CD14-positive monocyte (primary cell): Measurements from ENCODE around the gene ZCCHC10. TPM values are rescaled to one million over a fixed set of nuclear protein-coding genes. Genes with fewer than 3 reads are reported as not detected.
"Not testable (repeated sequence)": the region's sequence is repeated elsewhere in the genome, so short reads cannot be mapped to it uniquely, and the experiment has no call there.

Source experiments
- DNase-seq, 3 donors: peaks; one replicate each; pipeline ENCODE4 v3.0.0-alpha.2; 2011 to 2022
- H2AFZ ChIP-seq: 2 replicates; pipeline ENCODE4 v1.6.0; 2012; ENCODE audit warnings: mild to moderate bottlenecking, low read depth, low read length, inconsistent platforms; ENCODE audit not compliant: insufficient read depth, poor library complexity, severe bottlenecking
- H3K27ac ChIP-seq, 2 donors: 1 replicate in 1 of 2; 2 replicates in 1 of 2; pipeline ENCODE4 v1.5.1; 2012 to 2013; ENCODE audit warnings: low read length in 2 of 2, control low read depth in 1 of 2, inconsistent platforms in 1 of 2, low read depth in 1 of 2, mild to moderate bottlenecking in 1 of 2
- H3K27me3 ChIP-seq, 2 donors: one replicate each; pipeline versions ENCODE4 v1.6.0 to v1.6.1; 2011 to 2013; ENCODE audit warnings: low read length in 2 of 2; ENCODE audit not compliant: control insufficient read depth in 2 of 2, insufficient read depth in 2 of 2
- H3K36me3 ChIP-seq, 2 donors: replicated peaks in 1 of 2; 1 replicate in 1 of 2; 2 replicates in 1 of 2; pipeline versions ENCODE4 v1.5.1 to v1.6.1; 2012 to 2013; ENCODE audit warnings: low read length in 2 of 2, control low read depth in 1 of 2, inconsistent platforms in 1 of 2, mild to moderate bottlenecking in 1 of 2; ENCODE audit not compliant: insufficient read depth in 2 of 2, control insufficient read depth in 1 of 2
- H3K4me1 ChIP-seq, 2 donors: 1 replicate in 1 of 2; 2 replicates in 1 of 2; pipeline versions ENCODE4 v1.5.1 to v1.6.1; 2012 to 2013; ENCODE audit warnings: low read length in 2 of 2, control low read depth in 1 of 2, inconsistent platforms in 1 of 2, mild to moderate bottlenecking in 1 of 2, moderate library complexity in 1 of 2; ENCODE audit not compliant: insufficient read depth in 2 of 2, control insufficient read depth in 1 of 2
- H3K4me2 ChIP-seq: replicated peaks from 2 replicates; pipeline ENCODE3; 2012; ENCODE audit warnings: low read length, moderate library complexity, mild to moderate bottlenecking; ENCODE audit not compliant: poor library complexity, severe bottlenecking; ENCODE audit errors: extremely low read depth
- H3K4me3 ChIP-seq, 3 experiments: fragments of 200-600 bp in 1 of 3; sonication (generic) in 1 of 3; replicated peaks in 1 of 3; 1 replicate in 2 of 3; 2 replicates in 1 of 3; pipeline ENCODE4 v1.5.1; 2011 to 2013; ENCODE audit warnings: low read length in 3 of 3, mild to moderate bottlenecking in 3 of 3, control low read depth in 2 of 3, low read depth in 2 of 3, inconsistent platforms in 1 of 3, moderate library complexity in 1 of 3
- H3K79me2 ChIP-seq: 2 replicates; pipeline ENCODE4 v1.6.0; 2012; ENCODE audit warnings: mild to moderate bottlenecking, control low read depth, inconsistent platforms, low read length, moderate library complexity; ENCODE audit not compliant: insufficient read depth
- H3K9ac ChIP-seq: 2 replicates; pipeline ENCODE4 v1.6.0; 2017; ENCODE audit warnings: low read length, mild to moderate bottlenecking; ENCODE audit not compliant: insufficient read depth, poor library complexity, severe bottlenecking
- H3K9me3 ChIP-seq, 2 donors: replicated peaks in 1 of 2; 1 replicate in 1 of 2; 2 replicates in 1 of 2; pipeline versions ENCODE4 v1.5.1 to v1.6.1; 2012 to 2013; ENCODE audit warnings: low read length in 2 of 2, control low read depth in 1 of 2; ENCODE audit not compliant: control insufficient read depth in 1 of 2, insufficient read depth in 1 of 2
- H4K20me1 ChIP-seq: 2 replicates; pipeline ENCODE4 v1.6.0; 2012; ENCODE audit warnings: mild to moderate bottlenecking, low read length, control low read depth, moderate library complexity; ENCODE audit not compliant: insufficient read depth
- H3K27ac Mint-ChIP-seq, 7 donors: one replicate each; pipeline ENCODE4 v1.8.0; 2020; ENCODE audit warnings: mild to moderate bottlenecking in 7 of 7, mixed read lengths in 7 of 7, moderate library complexity in 6 of 7, inconsistent platforms in 2 of 7
- H3K27me3 Mint-ChIP-seq, 3 donors: one replicate each; pipeline ENCODE4 v1.8.0; 2021 to 2022; ENCODE audit warnings: low read depth in 3 of 3, mild to moderate bottlenecking in 3 of 3, mixed read lengths in 3 of 3, moderate library complexity in 3 of 3, inconsistent platforms in 1 of 3
- H3K36me3 Mint-ChIP-seq, 2 donors: one replicate each; pipeline ENCODE4 v1.8.0; 2020; ENCODE audit warnings: mixed read lengths in 2 of 2, inconsistent platforms in 1 of 2, mild to moderate bottlenecking in 1 of 2
- H3K4me1 Mint-ChIP-seq: one replicate; pipeline ENCODE4 v1.8.0; 2020; ENCODE audit warnings: mild to moderate bottlenecking, mixed read lengths
- H3K4me3 Mint-ChIP-seq, 2 donors: one replicate each; pipeline ENCODE4 v1.8.0; 2020; ENCODE audit warnings: mild to moderate bottlenecking in 2 of 2, mixed read lengths in 2 of 2, moderate library complexity in 1 of 2
- H3K9me3 Mint-ChIP-seq, 7 donors: one replicate each; pipeline ENCODE4 v1.8.0; 2020 to 2022; ENCODE audit warnings: mixed read lengths in 7 of 7, mild to moderate bottlenecking in 6 of 7, moderate library complexity in 6 of 7, inconsistent platforms in 2 of 7
- CTCF ChIP-seq: fragments of 200-600 bp; IDR thresholded peaks from one replicate; pipeline ENCODE4 v1.8.0; 2022; ENCODE audit warnings: antibody characterized with exemption, mild to moderate bottlenecking
- WGBS: methylation state at CpG from one replicate; pipeline ENCODE4 v1.1.5; 2013; ENCODE audit warnings: missing lambda C conversion rate; ENCODE audit not compliant: insufficient coverage; 5-methylcytosine and 5-hydroxymethylcytosine counted together
- intact Hi-C, 2 donors: fragments of 100-400 bp; cut with micrococcal nuclease; formaldehyde crosslinking; loops; one replicate each; pipeline versions ENCODE4 v1.15.0 to v1.15.1; 2023
- polyA plus RNA-seq, 3 donors: library from polyadenylated mRNA; depleted of rRNA in 1 of 3; unstranded in 2 of 3; stranded (reverse) in 1 of 3; fragments of 300-500 nt in 2 of 3; fragments of >200 nt in 1 of 3; fragmentation: Illumina TruSeq in 2 of 3; gene quantifications; 1 replicate in 2 of 3; 2 replicates in 1 of 3; pipeline ENCODE4 v1.2.3, GENCODE V29; 2012 to 2021

The ZCCHC10 gene
- polyA plus RNA-seq, 3 donors = 10.7 to 52.7 (median 45.3) TPM

- peaks cover 0 to 6% (median 2%) of the 10 kb centered on the region in 7 donors for H3K9me3 Mint-ChIP-seq
- no peak overlapping the region for H3K4me3 Mint-ChIP-seq
- H3K27me3 ChIP-seq = no peaks in the 10 kb centered on the region
- H3K4me1 ChIP-seq = no peaks in the 10 kb centered on the region
- no peak overlapping the region for H2AFZ ChIP-seq
- H3K79me2 ChIP-seq = no peaks in the 10 kb centered on the region
- H3K4me2 ChIP-seq = no peak overlapping the region
- no peaks in the 10 kb centered on the region for H3K4me1 Mint-ChIP-seq
- no peaks in the 10 kb centered on the region for H3K36me3 Mint-ChIP-seq
- intact Hi-C loops = no loop called here
- no peak overlapping the region for H3K27ac ChIP-seq
- 93% methylated on average over 11 of the region's 28 CpGs for WGBS
- H3K4me3 ChIP-seq = no peak overlapping the region
- H3K9me3 ChIP-seq = no peaks in the 10 kb centered on the region
- TF ChIP-seq CTCF = no peak
- peaks cover 2 to 4% (median 3%) of the 10 kb centered on the region in 3 donors for H3K27me3 Mint-ChIP-seq
- H3K27ac Mint-ChIP-seq = no peak overlapping the region
- H3K36me3 ChIP-seq = no peaks in the 10 kb centered on the region
- no peak for DNase-seq
- no peak overlapping the region for H3K9ac ChIP-seq
- no peaks in the 10 kb centered on the region for H4K20me1 ChIP-seq
Observed at GRCh38 chr5:132987531-132988408, 38.6 kb downstream of the ZCCHC10 start.

GRCh38 chr5:132982971-132983370, 43.4 kb downstream of the ZCCHC10 start:
- H2AFZ ChIP-seq, H3K4me3 ChIP-seq, H3K4me1 ChIP-seq, H3K27ac Mint-ChIP-seq, H3K79me2 ChIP-seq, H3K36me3 ChIP-seq, H3K4me1 Mint-ChIP-seq, H3K27me3 ChIP-seq, H4K20me1 ChIP-seq, H3K27me3 Mint-ChIP-seq, H3K36me3 Mint-ChIP-seq, H3K9ac ChIP-seq, DNase-seq, H3K4me2 ChIP-seq, H3K27ac ChIP-seq, H3K9me3 ChIP-seq, intact Hi-C loops, H3K4me3 Mint-ChIP-seq: not testable (repeated sequence)
- WGBS = 100% methylated on average over 1 of the region's 30 CpGs
- H3K9me3 Mint-ChIP-seq = peaks cover 2 to 21% (median 11%) of the 10 kb centered on the region in 7 donors
